ENCODE data around the gene COMMD2. TPM values are rescaled to one million over a fixed set of nuclear protein-coding genes. Genes with fewer than 3 reads are reported as not detected.
A peak's percentile ranks its signal among the peaks of the same experiment; 100 is the strongest.

The COMMD2 gene
- total and polyA plus RNA-seq, 8 donors, result 1.4 to 50.4 (median 14.9) TPM

- Histone ChIP-seq H3K27ac (peak overlapping the region in 4 of 5 donors; percentile 29 to 73 (median 57)), H3K36me3 (no peaks in the 10 kb centered on the region), H3K27me3 (no peaks in the 10 kb centered on the region), H3K4me1 (peaks cover 0 to 9% (median 2%) of the 10 kb centered on the region in 4 donors), H3K4me3 (no peak overlapping the region), H3K9me3 (peaks cover 3 to 10% (median 5%) of the 10 kb centered on the region in 4 donors)
- intact Hi-C loops (cut with DNase I; ENCODE audit: low total_unique reads), result no loop called here
- WGBS, 5 donors, result 78 to 94% (median 85%) methylated on average over 2 of the region's 2 CpGs
- TF ChIP-seq CTCF (IDR thresholded peaks at IDR 0.05) (no peak), POLR2A (IDR thresholded peaks at IDR 0.05) (no peak), EP300 (IDR thresholded peaks at IDR 0.05) (no peak), POLR2AphosphoS5 (IDR thresholded peaks at IDR 0.05) (no peak)
- peak in 1 of 2 donors; percentile 38 for DNase-seq
Observed at GRCh38 chr3:149703466-149703865, 48.8 kb downstream of the COMMD2 start.

- H3K4me1 ChIP-seq, result peaks cover 0 to 9% (median 2%) of the 10 kb centered on the region in 4 donors
- H3K27ac ChIP-seq, result peak overlapping the region; percentile 30 to 73 (median 50)
- TF ChIP-seq POLR2A (IDR thresholded peaks at IDR 0.05) (no peak), EP300 (IDR thresholded peaks at IDR 0.05) (no peak), POLR2AphosphoS5 (IDR thresholded peaks at IDR 0.05) (peak in 1 of 3 donors; percentile 18), CTCF (IDR thresholded peaks at IDR 0.05) (no peak)
- WGBS, 5 donors, result 58 to 80% (median 66%) methylated on average over 4 of the region's 4 CpGs
- DNase-seq, result peak in 1 of 2 donors; percentile 47
- intact Hi-C loops (cut with DNase I; ENCODE audit: low total_unique reads), result no loop called here
- H3K4me3 ChIP-seq, result no peak overlapping the region
- H3K9me3 ChIP-seq, result peaks cover 3 to 16% (median 10%) of the 10 kb centered on the region in 4 donors
- H3K27me3 ChIP-seq, result no peaks in the 10 kb centered on the region
- H3K36me3 ChIP-seq, result no peaks in the 10 kb centered on the region
Observed at GRCh38 chr3:149702691-149703441, 49.4 kb downstream of the COMMD2 start.

DNA sequence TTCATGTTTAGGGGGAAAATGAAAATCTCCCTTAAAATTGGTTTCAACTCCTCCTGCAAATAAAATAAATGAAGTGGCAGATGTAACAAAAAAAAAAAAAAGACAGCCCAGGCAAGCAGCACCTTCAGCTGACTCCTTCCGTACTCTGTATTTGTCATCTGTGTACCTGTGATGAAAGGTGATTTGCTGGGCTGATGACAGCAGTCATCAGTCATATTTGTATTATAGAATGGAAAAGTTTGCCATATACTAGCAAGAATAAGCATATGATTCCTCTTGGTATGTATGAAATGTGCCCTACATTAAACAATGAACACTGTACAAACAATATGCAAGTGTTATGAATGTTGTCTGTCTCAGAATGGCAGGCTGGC is 50.3 kb downstream of the COMMD2 start:
- Histone ChIP-seq H3K27me3 (no peaks in the 10 kb centered on the region), H3K4me3 (no peak overlapping the region), H3K36me3 (no peaks in the 10 kb centered on the region), H3K27ac (peak overlapping the region in 2 of 5 donors; percentile 64 to 73), H3K9me3 (peaks cover 3 to 18% (median 12%) of the 10 kb centered on the region in 4 donors), H3K4me1 (peaks cover 0 to 9% (median 2%) of the 10 kb centered on the region in 4 donors)
- TF ChIP-seq POLR2AphosphoS5 (IDR thresholded peaks at IDR 0.05) (no peak), CTCF (IDR thresholded peaks at IDR 0.05) (no peak), POLR2A (IDR thresholded peaks at IDR 0.05) (no peak), EP300 (IDR thresholded peaks at IDR 0.05) (no peak)
- WGBS, 5 donors, result 74 to 97% (median 89%) methylated on average over 1 of the region's 1 CpG
- no peak for DNase-seq
- intact Hi-C loops (cut with DNase I; ENCODE audit: low total_unique reads), result no loop called here

- Histone ChIP-seq H3K27ac (peak overlapping the region in 3 of 5 donors; percentile 20 to 73 (median 31)), H3K4me3 (no peak overlapping the region), H3K36me3 (no peaks in the 10 kb centered on the region), H3K4me1 (peaks cover 0 to 9% (median 2%) of the 10 kb centered on the region in 4 donors), H3K9me3 (peaks cover 3 to 18% (median 12%) of the 10 kb centered on the region in 4 donors), H3K27me3 (no peaks in the 10 kb centered on the region)
- intact Hi-C loops (cut with DNase I; ENCODE audit: low total_unique reads), result no loop called here
- 74 to 84% (median 80%) methylated on average over 12 of the region's 12 CpGs for WGBS, 5 donors
- TF ChIP-seq EP300 (IDR thresholded peaks at IDR 0.05), result no peak
- DNase-seq, result no peak
Observed at GRCh38 chr3:149701206-149701976, 50.9 kb downstream of the COMMD2 start.

Small RNAs within 50 kb of the gene (small RNA-seq; reads per million reads assigned to genes)
- gene RNU6-507P, result 0 reads per million in 4 donors

Other genes starting within 250 kb of the COMMD2 start
- 100 to 1,000 TPM in 2 of 5 donors, 10 to 100 TPM in 3; 15.4 to 116 (median 89.4) TPM for gene WWTR1, start 94.5 kb downstream of the COMMD2 start, total RNA-seq
- 10 to 100 TPM; 19.8 to 61.6 (median 51.1) TPM for gene WWTR1, start 94.5 kb downstream of the COMMD2 start, polyA plus RNA-seq
- not detected for gene ANKUB1, start 40.1 kb upstream of the COMMD2 start, total RNA-seq
- gene ANKUB1, start 40.1 kb upstream of the COMMD2 start, polyA plus RNA-seq, result not detected
- 100 to 1,000 TPM in 2 of 5 donors, 10 to 100 TPM in 2, 1 to 10 TPM in 1; 6.7 to 130 (median 59.8) TPM for gene RNF13, start 60.7 kb upstream of the COMMD2 start, total RNA-seq
- 10 to 100 TPM; 24.9 to 35.1 (median 27.2) TPM for gene RNF13, start 60.7 kb upstream of the COMMD2 start, polyA plus RNA-seq
- 100 to 1,000 TPM in 1 of 5 donors, 10 to 100 TPM in 3, 1 to 10 TPM in 1; 1.2 to 130 (median 36.2) TPM for gene PFN2, start 218.4 kb upstream of the COMMD2 start, total RNA-seq
- 10 to 100 TPM; 33.9 to 40.9 (median 40.6) TPM for gene PFN2, start 218.4 kb upstream of the COMMD2 start, polyA plus RNA-seq